HCT116 (cell line): ENCODE results near the gene FLVCR2. TPM values are rescaled to one million over a fixed set of nuclear protein-coding genes. Genes with fewer than 3 reads are reported as not detected.

ENCODE experiments used
- ATAC-seq: fragments of 200-7000 bp; cut with Tn5 transposase; 2 replicates; pipeline ENCODE4 v1.9.1; 2020; ENCODE audit warnings: mild to moderate bottlenecking, moderate library complexity
- BruUV-seq: library from RNA; stranded (reverse); fragments of 400-500 nt; replicated peaks from 2 replicates; lab custom pipeline; 2021; lab: Mats Ljungman, UMichigan
- CTCF ChIA-PET: fragments of 300-600 bp; sonication (Branson Sonifier 250); formaldehyde crosslinking; loops from one replicate; lab custom pipeline; 2021; ENCODE audit warnings: antibody characterized with exemption; lab: Charles Lee
- POLR2A ChIA-PET: fragments of 300-600, 350-600 bp; sonication (Branson Sonifier 250); formaldehyde crosslinking; loops from one replicate; lab custom pipeline; 2021; ENCODE audit warnings: antibody characterized with exemption; lab: Charles Lee
- RAD21 ChIA-PET, 2 experiments: fragments of 300-600 bp; sonication (Branson Sonifier 250); formaldehyde crosslinking; loops; one replicate each; lab custom pipeline; 2023; ENCODE audit warnings: low total read pairs in 2 of 2; ENCODE audit not compliant: uncharacterized antibody in 2 of 2, unreplicated experiment in 2 of 2, low non-redundant PET in 1 of 2; lab: Charles Lee
- DNase-seq: peaks from one replicate; pipeline ENCODE4 v3.0.0-alpha.2; 2010; ENCODE audit warnings: low read depth, low spot score
- H2AFZ ChIP-seq: fragments of 200-600 bp; shearing (Covaris generic), sonication (generic); 2 replicates; pipeline ENCODE4 v1.6.1; 2017; ENCODE audit warnings: low read depth, mixed run types, mixed read lengths, antibody characterized with exemption, low read length; ENCODE audit not compliant: poor library complexity, severe bottlenecking
- H3K27ac ChIP-seq: 2 replicates; pipeline ENCODE4 v1.5.1; 2012; ENCODE audit warnings: low read depth, low read length
- H3K27me3 ChIP-seq: fragments of 200-600 bp; sonication (generic); 2 replicates; pipeline ENCODE4 v1.6.1; 2016; ENCODE audit warnings: mixed run types, low read length, mixed read lengths; ENCODE audit not compliant: insufficient read depth
- H3K36me3 ChIP-seq, 2 experiments: fragments of 200-500 bp in 1 of 2; fragments of 200-600 bp in 1 of 2; sonication (Bioruptor generic) in 1 of 2; sonication (generic) in 1 of 2; 2 replicates each; pipeline versions ENCODE4 v1.5.1 to v1.6.1; 2014 to 2016; ENCODE audit warnings: low read length in 2 of 2, inconsistent platforms in 1 of 2, mixed read lengths in 1 of 2, mixed run types in 1 of 2; ENCODE audit not compliant: insufficient read depth in 2 of 2, control insufficient read depth in 1 of 2
- H3K4me1 ChIP-seq, 2 experiments: fragments of 200-600 bp in 1 of 2; sonication (generic) in 1 of 2; 2 replicates each; pipeline versions ENCODE4 v1.5.1 to v1.6.1; 2012 to 2017; ENCODE audit warnings: low read length in 2 of 2, inconsistent platforms in 1 of 2, mild to moderate bottlenecking in 1 of 2, mixed read lengths in 1 of 2, mixed run types in 1 of 2, moderate library complexity in 1 of 2; ENCODE audit not compliant: insufficient read depth in 2 of 2, control insufficient read depth in 1 of 2
- H3K4me2 ChIP-seq: fragments of 200-600 bp; sonication (generic); 2 replicates; pipeline ENCODE4 v1.6.1; 2017; ENCODE audit warnings: mixed run types, low read length, mixed read lengths
- H3K4me3 ChIP-seq, 2 experiments: fragments of 200-600 bp in 1 of 2; sonication (generic) in 1 of 2; replicated peaks in 1 of 2; 2 replicates each; pipeline ENCODE4 v1.5.1; 2011 to 2016; ENCODE audit warnings: low read length in 2 of 2, control low read depth in 1 of 2, low read depth in 1 of 2, mild to moderate bottlenecking in 1 of 2, mixed read lengths in 1 of 2, mixed run types in 1 of 2
- H3K79me2 ChIP-seq: fragments of 200-600 bp; sonication (generic); 2 replicates; pipeline ENCODE4 v1.6.1; 2017; ENCODE audit warnings: mild to moderate bottlenecking, mixed run types, low read length, moderate library complexity, mixed read lengths; ENCODE audit not compliant: insufficient read depth
- H3K9ac ChIP-seq: fragments of 200-600 bp; sonication (generic); 2 replicates; pipeline ENCODE4 v1.6.1; 2016; ENCODE audit warnings: low read length, mixed read lengths
- H3K9me2 ChIP-seq: fragments of 200-600 bp; sonication (generic), shearing (Covaris generic); 2 replicates; pipeline ENCODE4 v1.6.1; 2017; ENCODE audit warnings: mixed run types, mild to moderate bottlenecking, moderate library complexity; ENCODE audit not compliant: insufficient read depth
- H3K9me3 ChIP-seq, 2 experiments: fragments of 200-500 bp in 1 of 2; fragments of 200-600 bp in 1 of 2; sonication (Bioruptor generic) in 1 of 2; sonication (generic) in 1 of 2; 2 replicates each; pipeline ENCODE4 v1.6.1; 2014 to 2017; ENCODE audit warnings: low read length in 2 of 2, mixed read lengths in 2 of 2, inconsistent platforms in 1 of 2, low read depth in 1 of 2, mild to moderate bottlenecking in 1 of 2, mixed run types in 1 of 2, moderate library complexity in 1 of 2; ENCODE audit not compliant: control insufficient read depth in 1 of 2, insufficient read depth in 1 of 2
- H4K20me1 ChIP-seq: fragments of 200-600 bp; sonication (generic), shearing (Covaris generic); 2 replicates; pipeline ENCODE4 v1.6.1; 2017; ENCODE audit warnings: mixed run types, mild to moderate bottlenecking, moderate library complexity; ENCODE audit not compliant: insufficient read depth
- ATF3 ChIP-seq: IDR thresholded peaks from 2 replicates; pipeline ENCODE4 v1.6.1; 2012
- CTCF ChIP-seq, 3 experiments: fragments of 200-600 bp in 1 of 3; sonication (generic) in 1 of 3; IDR thresholded peaks in 2 of 3; conservative IDR thresholded peaks in 1 of 3; 2 replicates each; pipeline ENCODE4 v1.5.1; 2012 to 2017; ENCODE audit warnings: low read depth in 2 of 3, low read length in 2 of 3, antibody characterized with exemption in 1 of 3, borderline replicate concordance in 1 of 3, control low read depth in 1 of 3, mild to moderate bottlenecking in 1 of 3, mixed read lengths in 1 of 3, mixed run types in 1 of 3, moderate library complexity in 1 of 3; ENCODE audit not compliant: insufficient read depth in 1 of 3
- ELF1 ChIP-seq: IDR thresholded peaks from 2 replicates; pipeline ENCODE4 v1.6.1; 2012; ENCODE audit warnings: low read depth, borderline replicate concordance
- EZH2phosphoT487 ChIP-seq: fragments of 200-600 bp; IDR thresholded peaks from 2 replicates; pipeline ENCODE4 v1.6.1; 2018; ENCODE audit warnings: antibody characterized with exemption, borderline replicate concordance
- FOSL1 ChIP-seq: IDR thresholded peaks from 2 replicates; pipeline ENCODE4 v1.6.1; 2012; ENCODE audit warnings: low read depth
- SIN3A ChIP-seq: IDR thresholded peaks from 2 replicates; pipeline ENCODE4 v1.6.1; 2012; ENCODE audit warnings: low read depth
- SP1 ChIP-seq: IDR thresholded peaks from 2 replicates; pipeline ENCODE4 v1.6.1; 2012; ENCODE audit warnings: low read depth
- SRF ChIP-seq: IDR thresholded peaks from 2 replicates; pipeline ENCODE4 v1.6.1; 2012; ENCODE audit warnings: low read depth
- ZNF274 ChIP-seq: fragments of 200-500 bp; sonication (Bioruptor generic); IDR thresholded peaks from 2 replicates; pipeline ENCODE4 v1.6.1; 2014; ENCODE audit warnings: mild to moderate bottlenecking, low read depth, low read length, inconsistent platforms
- intact Hi-C: fragments of 100-400 bp; cut with micrococcal nuclease; formaldehyde crosslinking; loops from 2 replicates; pipeline ENCODE4 v1.10.0; 2022
- total RNA-seq: library from RNA; stranded (reverse); gene quantifications from one replicate; pipeline ENCODE4 v1.2.1, GENCODE V29; 2021; ENCODE audit not compliant: unreplicated experiment

The FLVCR2 gene
- total RNA-seq, 1 experiment from 2014 or later: 0.84 TPM

- no peak overlapping the region for H3K4me3 ChIP-seq
- no peaks in the 10 kb centered on the region for H3K27me3 ChIP-seq
- ChIA-PET CTCF (no interaction called here), RAD21 (no interaction called here), POLR2A (no interaction called here)
- H3K9ac ChIP-seq: no peak overlapping the region
- no peak for TF ChIP-seq EZH2phosphoT487
- no peak for TF ChIP-seq ATF3
- no peak for TF ChIP-seq CTCF (IDR thresholded peaks at IDR 0.05 in 2 of 3, conservative IDR thresholded peaks at IDR 0.05 in 1 of 3; ENCODE audit: borderline replicate concordance in 1 of 3, insufficient read depth in 1 of 3, low read depth in 2 of 3, low read length in 2 of 3)
- no peak for TF ChIP-seq SRF
- ATAC-seq: no peak
- H3K79me2 ChIP-seq: no peaks in the 10 kb centered on the region
- H3K9me3 ChIP-seq: no peaks in the 10 kb centered on the region
- no peaks in the 10 kb centered on the region for H3K9me2 ChIP-seq
- H3K4me1 ChIP-seq: no peaks in the 10 kb centered on the region
- no peak overlapping the region for H3K27ac ChIP-seq
- H2AFZ ChIP-seq: no peak overlapping the region
- no peaks in the 10 kb centered on the region for H4K20me1 ChIP-seq
- DNase-seq: no peak
- intact Hi-C loops: no loop called here
- H3K4me2 ChIP-seq: no peak overlapping the region
- no peaks in the 10 kb centered on the region for H3K36me3 ChIP-seq
- BruUV-seq: no TSS peak
These were observed 38.0 kb upstream of the FLVCR2 start for GRCh38 chr14:75540479-75540851.

- POLR2A ChIA-PET: no interaction called here
- H3K9ac ChIP-seq: no peak overlapping the region
These were observed 35.8 kb upstream of the FLVCR2 start for GRCh38 chr14:75542588-75543091.

More at GRCh38 chr14:75542588-75543091, 35.8 kb upstream of the FLVCR2 start:
- DNase-seq: no peak
- no peak overlapping the region for H3K4me3 ChIP-seq
- no peak overlapping the region for H3K27ac ChIP-seq
- no peaks in the 10 kb centered on the region for H3K9me3 ChIP-seq
- no peak overlapping the region for H2AFZ ChIP-seq
- no peaks in the 10 kb centered on the region for H3K27me3 ChIP-seq
- TF ChIP-seq ZNF274 (no peak), SIN3A (no peak), FOSL1 (no peak), ELF1 (no peak), SP1 (no peak)
- no peaks in the 10 kb centered on the region for H4K20me1 ChIP-seq
- H3K79me2 ChIP-seq: no peaks in the 10 kb centered on the region
- ChIA-PET CTCF (interaction anchor here (1.3 kb wide), 1 partner anchor 19 kb away, joined by 3 read pairs; no protein-coding TSS in a partner anchor), RAD21 (no interaction called here)
- no TSS peak for BruUV-seq
- H3K4me2 ChIP-seq: no peak overlapping the region
- H3K36me3 ChIP-seq: no peaks in the 10 kb centered on the region
- intact Hi-C loops: no loop called here
- no peaks in the 10 kb centered on the region for H3K9me2 ChIP-seq
- ATAC-seq: no peak
- no peaks in the 10 kb centered on the region for H3K4me1 ChIP-seq
